DOHH2 (cell line): ENCODE measurements around the gene OR8S1.
"Not testable (repeated sequence)": the region's sequence is repeated elsewhere in the genome, so short reads cannot be mapped to it uniquely, and the experiment has no call there.

Experiments used
- CTCF ChIP-seq: fragments of 200-600 bp; sonication (generic); IDR thresholded peaks from one replicate; pipeline ENCODE4 v1.5.1; 2014; ENCODE audit warnings: antibody characterized with exemption, mild to moderate bottlenecking, low read depth, low read length; ENCODE audit not compliant: poor library complexity, severe bottlenecking
- EZH2phosphoT487 ChIP-seq: fragments of 200-600 bp; sonication (generic); IDR thresholded peaks from 2 replicates; pipeline ENCODE4 v1.6.1; 2017; ENCODE audit warnings: borderline replicate concordance, mild to moderate bottlenecking, antibody characterized with exemption, low read length, moderate library complexity, mixed read lengths

- TF ChIP-seq CTCF, EZH2phosphoT487: not testable (repeated sequence)
Observed at GRCh38 chr12:48520381-48520780, 5.1 kb upstream of the OR8S1 start.
